Measurements from ENCODE around the gene AJAP1.

DNA sequence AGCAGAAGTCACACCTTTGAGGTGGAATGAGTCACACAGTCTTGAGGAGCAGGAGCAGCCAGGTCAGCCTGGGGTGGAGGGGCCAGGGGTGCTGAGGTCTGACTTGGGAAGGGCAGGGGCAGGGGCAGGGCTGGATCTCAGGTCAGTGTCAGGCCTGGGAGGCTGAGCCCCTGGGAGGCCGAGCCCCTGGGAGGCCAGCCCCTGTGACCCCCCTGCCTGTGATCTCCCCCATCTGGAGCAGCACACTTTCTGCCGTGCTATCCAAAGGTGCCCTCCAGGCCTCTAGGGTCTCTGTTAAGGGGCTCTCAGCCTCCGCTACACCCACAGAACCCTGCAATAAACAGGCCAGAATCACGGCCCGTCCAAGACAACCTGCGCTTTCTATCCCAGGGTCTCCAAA, 36.9 kb upstream of the AJAP1 start:
- TF ChIP-seq GATA2 (IDR thresholded peaks at IDR 0.05; ENCODE audit: low read depth, low read length) (no peak), GATA3 (IDR thresholded peaks at IDR 0.05; ENCODE audit: low read depth, low read length) (no peak)
